Measurements from ENCODE around the gene OR13C8. TPM values are rescaled to one million over a fixed set of nuclear protein-coding genes. Genes with fewer than 3 reads are reported as not detected.
"Not testable (repeated sequence)": the region's sequence is repeated elsewhere in the genome, so short reads cannot be mapped to it uniquely, and the experiment has no call there.

The OR13C8 gene
- total RNA-seq, 2 donors from 2014 or later: not detected

GRCh38 chr9:104605527-104605926 is 36.6 kb downstream of the OR13C8 start, which contains the start of gene OR13C2:
Gene OR13C2, minus strand, starts transcription at chr9:104605627. Its CDS starts 0 bp downstream, at chr9:104605627.
- ATAC-seq; DNase-seq; intact Hi-C loops (cut with DNase I): not testable (repeated sequence)

GRCh38 chr9:104606152-104606551 is 37.2 kb downstream of the OR13C8 start:
- ATAC-seq: no peak
- no peak for DNase-seq
- intact Hi-C loops (cut with DNase I): no loop called here

- DNase-seq (no peak), ATAC-seq (no peak)
- intact Hi-C loops (cut with DNase I): no loop called here
Measured at GRCh38 chr9:104608336-104608735, 39.4 kb downstream of the OR13C8 start.

- no peak for DNase-seq
- no peak for ATAC-seq
- intact Hi-C loops (cut with DNase I): loop anchor here in 1 of 2 donors (10.0 kb wide), 1 partner anchor 56 kb away; no protein-coding TSS in a partner anchor
Measured at GRCh38 chr9:104611213-104611612, 42.2 kb downstream of the OR13C8 start.

- intact Hi-C loops (cut with DNase I): loop anchor here in 1 of 2 donors (10.0 kb wide), 1 partner anchor 63 kb away; no protein-coding TSS in a partner anchor
- DNase-seq (no peak), ATAC-seq (no peak)
Measured at GRCh38 chr9:104617418-104617817, 48.5 kb downstream of the OR13C8 start.

GRCh38 chr9:104618104-104618503 is 49.1 kb downstream of the OR13C8 start, which contains the start of gene OR13C9:
Gene OR13C9, minus strand, starts transcription at chr9:104618204. Its CDS starts 0 bp downstream, at chr9:104618204.
- no peak for ATAC-seq
- DNase-seq: no peak
- intact Hi-C loops (cut with DNase I): loop anchor here in 1 of 2 donors (10.0 kb wide), 1 partner anchor 63 kb away; no protein-coding TSS in a partner anchor

Other genes with a start within 250 kb of the OR13C8 start
- gene OR13F1, start 64.9 kb upstream of the OR13C8 start, total RNA-seq: not detected
- not detected for gene OR13C4, start 42.0 kb upstream of the OR13C8 start, total RNA-seq
- not detected for gene OR13C3, start 32.3 kb upstream of the OR13C8 start, total RNA-seq
- not detected for gene OR13C5, start 30.2 kb downstream of the OR13C8 start, total RNA-seq
- not detected for gene OR13C2, start 36.5 kb downstream of the OR13C8 start, total RNA-seq
- gene OR13C9, start 49.0 kb downstream of the OR13C8 start, total RNA-seq: not detected
- not detected for gene OR13D1, start 125.3 kb downstream of the OR13C8 start, total RNA-seq
- 10 to 100 TPM; 15.4 to 20.3 TPM for gene NIPSNAP3A, start 178.5 kb downstream of the OR13C8 start, total RNA-seq
- gene NIPSNAP3B, start 195.0 kb downstream of the OR13C8 start, total RNA-seq: 10 to 100 TPM; 15.0 to 15.5 TPM

All from left cardiac atrium (tissue), 4 donors.